ENCODE data around the gene DDX10. TPM values are rescaled to one million over a fixed set of nuclear protein-coding genes. Genes with fewer than 3 reads are reported as not detected.

Gene DDX10
- total and polyA plus RNA-seq, 2 of the 8 experiments (the other 6 are each of a cell fraction or from before 2014, with no cell fraction given) = 49.2 to 52.2 TPM

- no peak for TF ChIP-seq ZNF274 (IDR thresholded peaks at IDR 0.05; ENCODE audit: borderline replicate concordance, extremely low read depth, low read length)
- no peak for TF ChIP-seq RFX5 (IDR thresholded peaks at IDR 0.05; ENCODE audit: borderline replicate concordance, low read depth, low read length)
- no peak for TF ChIP-seq SP1 (IDR thresholded peaks at IDR 0.05; ENCODE audit: low read depth, low read length)
- TF ChIP-seq CEBPB (IDR thresholded peaks at IDR 0.05; ENCODE audit: low read depth, low read length) = no peak
- no peak for TF ChIP-seq HDAC2 (IDR thresholded peaks at IDR 0.05; ENCODE audit: borderline replicate concordance in 1 of 2, low read depth in 2 of 2, low read length in 2 of 2)
- Histone ChIP-seq H3K9me3 (ENCODE audit: insufficient read depth in 2 of 2, low read depth in 1 of 2, low read length in 1 of 2) (no peaks in the 10 kb centered on the region), H3K79me1 (ENCODE audit: low read depth, low read length) (no peaks in the 10 kb centered on the region), H2BK12ac (ENCODE audit: low read depth, low read length) (no peak overlapping the region), H3K4me2 (ENCODE audit: insufficient read depth in 1 of 2, low read depth in 2 of 2, low read length in 2 of 2) (no peak overlapping the region), H3K14ac (ENCODE audit: insufficient read length) (no peak overlapping the region), H3K23ac (ENCODE audit: insufficient read length) (no peak overlapping the region), H2AFZ (ENCODE audit: low read length) (no peak overlapping the region), H4K8ac (ENCODE audit: extremely low read depth, insufficient read depth, low read length) (no peak overlapping the region), H3K18ac (ENCODE audit: extremely low read depth, low read length) (no peak overlapping the region), H2BK120ac (replicated peaks; ENCODE audit: low read depth, low read length) (no peak overlapping the region), H4K5ac (ENCODE audit: insufficient read length, low read depth, low read length) (no peak overlapping the region), H3K36me3 (ENCODE audit: control insufficient read depth in 2 of 4, insufficient read depth in 4 of 4, low read length in 3 of 4) (no peaks in the 10 kb centered on the region), H4K91ac (replicated peaks; ENCODE audit: insufficient read length, low read length) (no peak overlapping the region), H3K4me1 (replicated peaks in 1 of 4; ENCODE audit: control insufficient read depth in 3 of 4, insufficient read depth in 4 of 4, low read length in 3 of 4) (peaks cover 0 to 7% (median 0%) of the 10 kb centered on the region in 4 experiments; a peak in 2 of 7 replicates), H2BK5ac (ENCODE audit: low read depth, low read length) (no peak overlapping the region), H3K27ac (ENCODE audit: low read depth, low read length) (no peak overlapping the region), H3K9ac (replicated peaks in 1 of 4; ENCODE audit: extremely low read depth in 1 of 4, low read depth in 3 of 4, low read length in 3 of 4) (no peak overlapping the region), H4K20me1 (replicated peaks in 1 of 2; ENCODE audit: control insufficient read depth in 1 of 2, insufficient read depth in 2 of 2, low read length in 2 of 2) (no peaks in the 10 kb centered on the region), H3K27me3 (replicated peaks in 1 of 4; ENCODE audit: control insufficient read depth in 3 of 4, extremely low read depth in 1 of 4, insufficient read depth in 3 of 4, low read length in 3 of 4) (no peaks in the 10 kb centered on the region), H3K4me3 (ENCODE audit: extremely low read depth in 1 of 4, insufficient read depth in 2 of 4, low read depth in 3 of 4, low read length in 4 of 4) (no peak overlapping the region), H3K23me2 (ENCODE audit: low read depth, low read length) (no peaks in the 10 kb centered on the region), H3K56ac (replicated peaks; ENCODE audit: insufficient read length, low read depth, low read length) (no peak overlapping the region), H2AK5ac (ENCODE audit: low read depth, low read length) (no peak overlapping the region), H3K79me2 (ENCODE audit: control insufficient read depth in 1 of 2, insufficient read depth in 2 of 2, low read length in 2 of 2) (no peaks in the 10 kb centered on the region), H2BK15ac (ENCODE audit: low read length) (no peak overlapping the region), H3K4ac (replicated peaks; ENCODE audit: insufficient read length, low read depth, low read length) (no peak overlapping the region), H2BK20ac (ENCODE audit: low read length) (no peak overlapping the region)
- POLR2A ChIA-PET (ENCODE audit: partially characterized antibody) = interaction anchor here (1.9 kb wide), 1 partner anchor 10 kb away, joined by 4 read pairs; no protein-coding TSS in a partner anchor
- CTCF ChIA-PET (ENCODE audit: partially characterized antibody) = interaction anchor here (0.9 kb wide), 1 partner anchor 29 kb away, joined by 3 read pairs; no protein-coding TSS in a partner anchor
- no peak for DNase-seq (ENCODE audit: low read depth in 1 of 2, low spot score in 2 of 2)
- no peak for FAIRE-seq
Observed at GRCh38 chr11:108635106-108635505, 29.8 kb upstream of the DDX10 start.

Data from H1 (cell line).